GM10847 (cell line): ENCODE data around the gene GIGYF2.

Source experiments
- POLR2A ChIP-seq: IDR thresholded peaks from 2 replicates; pipeline ENCODE4 v1.6.1; 2011; ENCODE audit not compliant: insufficient read length; ENCODE audit errors: extremely low read depth

Gene GIGYF2

DNA sequence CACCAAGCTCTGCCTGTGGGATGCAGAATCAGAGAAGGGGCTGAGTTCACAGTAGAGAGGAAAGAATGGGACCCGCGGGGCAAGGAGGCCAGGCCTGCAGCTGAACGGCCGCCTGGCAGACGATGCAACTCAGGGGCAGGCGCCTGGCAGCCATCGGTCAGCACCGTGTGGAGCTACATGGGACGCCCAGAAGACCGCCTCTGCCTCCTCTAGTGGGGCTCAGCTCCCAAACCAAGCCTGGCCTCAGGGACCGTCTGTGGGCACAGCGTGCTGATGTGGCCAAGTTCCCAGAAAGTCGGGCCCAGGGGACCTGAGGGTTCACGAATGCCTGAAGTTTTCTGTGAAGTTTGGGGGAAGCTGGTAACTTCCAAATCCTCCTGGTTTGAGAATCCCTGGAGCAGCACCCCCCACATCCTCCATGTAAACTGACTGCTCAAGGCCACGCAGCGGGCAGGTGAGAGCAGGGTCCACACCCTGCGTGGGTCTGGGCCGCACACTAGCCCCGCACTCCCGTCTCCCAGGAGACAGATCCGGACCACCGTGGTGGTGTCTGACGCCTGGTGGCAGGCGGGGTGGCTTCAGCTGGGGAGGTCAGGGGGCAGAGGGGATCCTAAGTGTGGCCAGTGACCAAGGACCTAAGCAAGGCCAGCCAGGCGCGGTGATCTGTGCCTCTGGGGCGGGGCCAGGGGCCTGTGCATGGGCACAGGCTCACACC, 187.6 kb downstream of the GIGYF2 start:
- TF ChIP-seq POLR2A = no peak

DNA sequence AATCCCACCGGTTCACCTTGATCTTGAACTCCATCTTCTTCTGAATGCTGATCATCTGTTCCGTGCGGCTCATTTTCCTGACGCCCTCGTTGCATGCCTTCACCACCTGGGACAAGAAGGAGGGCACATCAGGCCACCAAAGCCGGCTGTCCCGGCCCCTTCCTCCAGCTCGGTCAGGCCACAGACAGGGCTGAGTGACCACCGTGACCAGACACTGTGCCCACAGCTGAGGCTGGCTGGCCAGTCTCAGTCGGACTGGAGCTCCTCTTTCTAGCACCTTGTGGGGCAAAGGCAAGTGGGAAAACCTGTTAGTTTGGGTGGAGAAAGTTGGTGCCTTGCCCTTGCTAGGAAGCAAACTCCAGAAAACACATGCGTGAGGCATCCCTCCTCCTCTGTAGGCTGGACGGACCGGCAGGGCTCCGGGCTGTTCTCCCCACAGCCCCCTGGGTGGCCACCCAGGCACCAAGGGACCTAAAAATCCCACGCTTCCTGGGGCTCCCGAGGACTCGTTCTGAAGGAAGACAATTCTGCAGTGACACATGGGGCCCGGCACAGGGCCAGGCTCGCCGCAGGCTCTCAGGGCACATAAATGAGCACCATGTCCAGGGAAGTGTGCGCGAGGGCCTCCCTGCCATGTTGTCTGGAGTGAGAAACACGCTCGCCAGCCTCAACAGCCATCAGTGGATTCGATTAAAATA, 188.3 kb downstream of the GIGYF2 start:
- TF ChIP-seq POLR2A = no peak

DNA sequence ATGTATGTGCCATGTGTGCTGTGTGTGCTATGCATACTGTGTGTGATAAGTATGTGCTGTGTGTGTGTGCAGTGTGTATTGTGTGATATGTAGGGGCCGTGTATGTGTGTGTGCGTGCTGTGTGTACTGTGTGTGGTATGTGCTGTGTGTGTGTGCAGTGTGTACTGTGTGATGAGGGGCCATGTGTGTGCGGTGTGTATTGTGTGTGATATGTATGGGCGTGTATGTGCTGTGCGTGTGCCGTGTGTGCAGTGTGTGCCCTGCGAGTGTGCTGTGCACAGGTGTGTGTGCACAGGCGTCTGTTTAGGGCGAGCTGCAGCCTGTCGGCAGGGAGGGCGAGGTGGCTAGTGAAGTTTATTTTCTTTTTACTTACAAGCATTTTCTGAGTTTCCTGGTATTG, 189.0 kb downstream of the GIGYF2 start:
- no peak for TF ChIP-seq POLR2A

DNA sequence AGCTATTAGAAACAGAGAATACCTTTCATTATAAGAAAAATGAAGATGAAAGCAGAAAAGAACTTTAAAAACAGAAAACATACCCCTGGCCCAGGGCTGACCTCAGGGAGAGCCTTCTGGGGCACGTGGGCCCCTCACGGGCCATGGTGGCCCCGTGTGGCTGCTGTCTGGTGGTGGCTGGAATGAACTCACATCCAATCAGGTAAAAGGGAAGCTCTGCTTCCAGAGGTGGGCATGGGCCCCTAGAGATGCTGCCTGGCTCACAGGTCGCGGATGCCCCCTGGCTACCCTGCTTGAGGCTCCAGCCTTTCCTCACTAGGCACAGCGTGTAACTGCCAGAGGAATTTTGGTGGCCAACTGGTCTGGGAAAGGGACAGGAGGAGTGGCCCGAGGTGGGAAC, 189.5 kb downstream of the GIGYF2 start:
- TF ChIP-seq POLR2A = no peak

DNA sequence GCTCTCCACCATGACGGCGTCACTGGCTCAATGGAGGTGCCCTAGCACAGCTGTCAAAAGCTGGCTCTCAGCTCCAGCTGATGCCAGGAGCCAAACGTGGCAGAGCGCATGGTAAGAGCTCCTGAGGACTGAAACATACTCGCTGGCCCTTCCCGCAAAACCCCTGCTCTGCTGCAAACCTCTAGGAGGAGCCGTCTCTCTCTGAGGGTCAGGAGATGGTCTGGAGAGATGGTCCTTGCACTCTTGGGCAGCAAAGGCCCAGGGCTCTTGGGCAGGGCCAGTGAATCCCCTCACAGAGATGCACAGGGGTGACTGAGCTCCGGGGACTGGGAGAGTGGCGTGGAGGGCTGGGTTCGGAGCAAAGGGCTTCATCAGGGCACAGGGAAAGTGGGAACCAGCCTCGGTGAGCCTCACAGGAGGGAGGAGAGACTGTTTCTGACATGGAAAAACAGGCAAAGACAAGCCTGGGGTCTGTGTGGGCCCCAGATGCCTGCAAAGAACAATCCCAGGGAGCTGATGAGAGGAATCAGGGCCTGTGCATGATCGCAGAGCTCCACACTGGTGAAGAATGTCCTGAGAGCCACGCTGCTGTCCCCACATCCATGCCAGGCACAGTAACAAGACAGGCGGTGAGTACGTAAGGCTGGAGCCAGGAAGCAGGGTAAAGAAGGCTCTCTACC, 190.2 kb downstream of the GIGYF2 start:
- TF ChIP-seq POLR2A = no peak

DNA sequence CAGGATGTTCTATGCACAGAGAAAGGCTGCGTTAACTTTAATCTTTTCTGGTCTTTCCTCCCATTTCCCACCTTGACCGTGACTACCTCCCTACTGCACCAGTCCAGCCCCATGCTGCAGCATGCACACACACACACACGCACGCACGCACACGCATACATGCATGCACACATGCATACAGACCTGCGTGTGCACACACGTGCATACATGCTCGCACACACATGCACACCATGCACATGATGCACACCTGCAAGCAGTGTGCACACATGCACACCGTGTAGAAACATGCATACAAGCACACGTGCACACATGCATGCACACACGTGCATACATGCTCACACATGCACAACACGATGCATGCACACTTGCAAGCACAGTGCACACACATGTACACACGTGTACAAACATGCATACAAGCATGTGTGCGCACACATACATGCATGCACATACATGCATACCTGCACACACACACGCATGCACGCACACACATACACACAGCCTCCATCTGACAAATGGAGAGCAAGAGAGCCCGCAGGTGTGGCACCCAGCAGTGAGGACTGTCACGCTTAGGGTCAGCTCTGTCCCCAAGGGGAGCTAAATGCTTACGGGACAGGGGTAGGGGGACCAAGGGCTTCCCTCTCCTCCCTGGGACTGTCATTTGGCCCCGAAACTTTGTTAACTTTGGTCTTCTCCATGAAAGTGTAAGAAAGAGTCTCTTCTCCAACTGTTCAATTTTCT, 191.1 kb downstream of the GIGYF2 start:
- no peak for TF ChIP-seq POLR2A

DNA sequence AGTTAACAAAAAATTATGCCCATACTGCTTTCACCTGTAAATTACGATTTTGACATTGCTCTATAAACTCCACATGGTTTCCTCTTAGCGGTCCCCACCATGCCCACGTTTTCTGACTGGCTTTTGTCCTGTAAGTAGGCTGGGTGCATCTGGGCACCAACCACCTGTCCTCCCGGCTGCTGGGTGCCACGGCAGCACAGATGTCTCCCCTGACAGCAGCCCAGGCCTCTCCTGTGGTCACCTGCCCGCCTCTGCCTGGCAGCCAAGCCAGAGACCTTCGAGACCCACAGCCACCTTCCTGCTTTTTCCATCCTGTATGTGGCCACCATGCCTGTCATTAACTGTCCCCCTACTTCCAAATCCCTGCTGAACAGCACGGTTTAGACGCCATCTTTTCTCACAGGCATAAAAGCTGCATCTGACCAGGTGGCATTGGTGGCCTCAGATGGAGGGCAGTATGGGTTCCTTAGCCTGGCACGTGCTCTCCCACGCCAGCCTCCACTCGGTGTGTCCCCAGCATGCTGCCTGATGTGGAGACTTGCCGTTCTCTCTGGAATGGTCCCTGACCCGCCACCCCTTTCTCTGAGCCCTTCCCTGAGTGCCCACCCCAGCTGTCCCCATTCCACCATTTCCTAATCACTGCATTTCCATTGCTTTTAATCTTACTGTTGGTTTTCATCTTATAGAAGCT, 191.9 kb downstream of the GIGYF2 start:
- no peak for TF ChIP-seq POLR2A

DNA sequence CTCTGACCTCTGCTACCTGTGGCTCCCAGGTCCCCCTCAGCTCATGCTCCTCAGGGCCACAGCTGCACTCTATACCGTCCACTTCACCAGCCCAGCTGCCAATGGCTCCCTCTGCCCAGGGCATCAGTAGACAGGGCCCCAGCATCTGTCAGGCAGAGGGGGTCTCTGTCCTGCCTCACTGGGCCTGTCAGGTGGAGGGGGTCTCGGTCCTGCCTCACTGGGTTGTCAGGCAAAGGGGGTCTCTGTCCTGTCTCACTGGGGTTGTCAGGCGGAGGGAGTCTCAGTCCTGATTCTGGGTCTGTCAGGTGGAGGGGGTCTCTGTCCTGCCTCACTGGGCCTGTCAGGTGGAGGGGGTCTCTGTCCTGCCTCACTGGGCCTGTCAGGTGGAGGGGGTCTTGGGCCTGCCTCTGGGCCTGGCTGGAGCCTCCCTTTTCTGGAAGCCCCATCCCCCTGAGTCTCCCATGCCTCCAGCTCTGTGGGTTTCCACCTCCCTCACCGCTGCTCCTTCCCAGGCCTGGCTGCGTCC, 192.8 kb downstream of the GIGYF2 start:
- TF ChIP-seq POLR2A = no peak

DNA sequence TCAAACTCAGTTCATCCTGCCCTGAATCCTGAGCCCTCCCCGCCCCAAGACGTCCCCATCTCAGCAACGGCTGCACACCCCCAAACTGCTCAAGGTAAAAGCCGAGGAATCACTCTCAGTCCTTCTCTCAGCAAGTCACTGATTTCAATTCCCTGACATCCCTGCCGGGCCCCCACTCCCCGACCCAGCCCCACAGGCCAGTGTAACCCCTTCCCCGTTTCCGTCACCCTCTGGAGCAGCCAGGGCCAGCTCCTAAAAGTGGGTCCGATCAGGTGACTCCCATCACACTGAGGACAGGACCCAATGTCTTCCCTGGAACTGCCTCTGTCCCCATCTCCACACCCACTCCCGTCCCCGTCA, 193.4 kb downstream of the GIGYF2 start:
- TF ChIP-seq POLR2A = no peak

DNA sequence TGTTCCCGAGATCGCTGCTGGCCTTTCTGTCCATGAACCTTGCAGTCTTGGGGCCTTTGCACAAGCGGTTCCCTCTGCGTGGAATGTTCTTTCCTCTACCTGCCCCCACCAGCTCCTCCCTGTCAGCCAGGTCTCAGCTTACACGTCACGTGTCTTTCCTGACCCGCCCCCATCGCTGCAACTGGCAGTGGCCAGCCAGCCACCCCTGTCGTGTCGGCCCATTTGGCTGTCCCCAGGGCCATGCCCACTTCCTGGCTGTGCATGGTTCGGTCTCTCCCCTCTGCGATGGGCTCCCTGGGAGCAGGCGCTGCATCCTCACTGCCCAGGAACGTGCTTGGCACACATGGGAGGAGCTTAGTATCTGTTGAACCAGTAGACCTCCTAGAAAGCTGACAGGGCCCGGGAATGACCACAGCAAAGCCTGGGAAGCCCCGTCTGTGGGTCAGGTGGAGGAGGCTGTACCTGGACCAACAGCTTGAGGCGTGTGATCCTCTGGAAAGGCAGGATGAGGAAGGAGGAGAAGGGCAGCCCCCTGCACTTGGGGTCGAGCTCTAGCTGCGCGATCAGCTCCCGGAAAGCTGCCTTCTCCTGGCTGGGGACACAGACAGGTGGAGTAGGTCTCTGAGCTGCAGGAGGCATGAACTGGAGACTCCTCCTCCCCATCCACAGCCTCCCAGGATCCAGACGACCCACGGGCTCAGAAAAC, 193.9 kb downstream of the GIGYF2 start:
- TF ChIP-seq POLR2A = no peak

DNA sequence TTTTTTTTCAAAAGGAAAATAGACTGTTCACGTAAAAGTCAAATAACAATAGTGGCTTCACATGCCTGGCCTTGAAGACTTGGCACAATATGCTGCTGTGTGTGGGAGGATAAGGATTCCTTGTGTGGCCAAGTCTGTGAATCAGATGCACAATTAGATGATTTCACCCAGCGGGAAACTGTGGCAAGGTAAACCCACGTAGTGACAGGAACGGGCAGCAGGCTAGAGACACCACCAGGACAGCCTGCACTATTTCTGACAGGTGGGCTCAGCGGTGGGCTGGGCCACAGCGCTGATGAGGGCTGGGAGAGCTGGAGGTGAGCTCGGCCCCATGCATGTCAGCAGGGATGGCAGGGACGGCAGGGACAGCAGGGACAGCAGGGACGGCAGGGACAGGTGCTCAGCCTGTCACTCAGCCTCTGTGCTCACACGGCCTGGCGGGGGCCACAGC, 194.5 kb downstream of the GIGYF2 start:
- TF ChIP-seq POLR2A = no peak

DNA sequence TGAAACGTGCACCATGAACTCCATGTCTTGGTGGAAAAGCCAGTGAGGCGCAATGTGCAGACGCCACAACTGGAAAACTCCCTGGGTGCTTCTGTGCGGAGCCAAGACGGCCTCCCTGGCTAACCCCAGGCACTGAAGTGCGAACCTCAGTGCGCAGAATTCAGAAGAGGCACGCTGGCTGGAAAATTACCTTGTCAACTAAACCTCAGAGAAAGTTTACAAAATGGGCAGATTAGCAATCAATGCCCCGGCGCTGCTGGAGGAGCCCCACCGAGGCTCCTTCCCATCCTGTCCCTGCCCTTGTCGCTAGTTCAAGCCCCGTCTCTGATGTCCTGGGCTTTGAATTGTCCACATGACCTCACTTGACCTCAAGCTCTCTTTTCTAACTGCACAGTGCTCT, 195.1 kb downstream of the GIGYF2 start:
- no peak for TF ChIP-seq POLR2A

DNA sequence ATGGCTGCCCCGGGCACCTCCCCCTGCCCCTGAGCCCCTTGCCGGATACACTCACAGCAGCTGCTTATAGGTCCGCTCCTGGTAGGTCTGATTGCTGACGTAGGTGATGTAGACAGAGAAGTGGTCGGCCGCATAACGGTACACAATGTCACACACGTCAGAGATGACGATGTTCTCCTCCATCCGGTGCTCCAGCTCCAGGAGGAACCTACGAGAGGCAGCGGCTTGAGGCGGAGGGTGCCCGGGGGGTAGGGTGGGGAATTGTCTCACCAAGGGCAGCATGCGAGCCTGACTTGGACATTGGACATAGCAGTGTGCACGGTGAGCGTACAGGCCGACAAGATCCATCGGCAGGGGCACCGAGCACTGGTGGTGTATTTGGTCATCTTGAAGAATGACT, 195.7 kb downstream of the GIGYF2 start:
- no peak for TF ChIP-seq POLR2A

DNA sequence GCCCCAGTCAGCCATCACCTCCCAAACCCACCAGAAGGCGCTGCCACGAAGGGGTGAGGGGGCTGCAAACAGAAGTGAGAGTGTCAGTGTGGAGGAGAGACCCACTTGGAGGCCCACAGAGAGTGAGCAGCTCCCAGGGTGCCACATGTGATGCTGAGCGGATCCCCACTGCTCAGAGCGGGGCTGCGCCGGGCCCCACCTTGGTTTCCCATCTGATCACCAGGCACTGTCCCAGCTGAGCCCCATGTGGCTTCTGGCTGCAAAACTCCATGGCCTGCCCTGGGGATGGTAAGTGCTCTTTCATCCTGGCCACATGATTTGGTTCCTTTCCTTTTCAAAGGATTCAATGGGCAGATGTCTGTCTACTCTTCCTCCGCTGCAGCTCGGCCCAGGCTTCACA, 196.7 kb downstream of the GIGYF2 start:
- no peak for TF ChIP-seq POLR2A
